DND-41 (cell line): Measurements from ENCODE around the gene RPL41.

ENCODE experiments used
- CTCF ChIP-seq: IDR thresholded peaks from 2 replicates; pipeline ENCODE4 v1.5.1; 2012; ENCODE audit warnings: borderline replicate concordance, low read length, moderate library complexity, mild to moderate bottlenecking; ENCODE audit not compliant: poor library complexity, severe bottlenecking; ENCODE audit errors: extremely low read depth
- EZH2 ChIP-seq: IDR thresholded peaks from 3 replicates; pipeline ENCODE4 v1.6.1; 2012; ENCODE audit warnings: borderline replicate concordance, low read depth, mild to moderate bottlenecking, moderate library complexity, low read length, inconsistent platforms; ENCODE audit not compliant: severe bottlenecking

GRCh38 chr12:56097738-56098137 lies 18.7 kb upstream of the RPL41 start:
- no peak for TF ChIP-seq CTCF
- TF ChIP-seq EZH2, result no peak
